SK-N-SH (cell line): ENCODE results near the gene ADCY9.

Experiments used
- ELF1 ChIP-seq: IDR thresholded peaks from 2 replicates; pipeline ENCODE4 v1.4.0; 2012
- EP300 ChIP-seq, 2 experiments: IDR thresholded peaks; 2 replicates each; pipeline versions ENCODE4 v1.4.0 to v1.6.1; 2012; ENCODE audit warnings: borderline replicate concordance in 1 of 2, low read depth in 1 of 2, low read length in 1 of 2
- EZH2phosphoT487 ChIP-seq: fragments of 200-600 bp; sonication (generic); IDR thresholded peaks from 2 replicates; pipeline ENCODE4 v1.6.1; 2017; ENCODE audit warnings: low read depth, mixed run types, mild to moderate bottlenecking, antibody characterized with exemption, moderate library complexity, borderline replicate concordance
- POLR2AphosphoS5 ChIP-seq: IDR thresholded peaks from 2 replicates; pipeline ENCODE4 v1.6.1; 2012; ENCODE audit warnings: low read depth, low read length
- RAD21 ChIP-seq: IDR thresholded peaks from 2 replicates; pipeline ENCODE4 v1.6.1; 2012; ENCODE audit warnings: mild to moderate bottlenecking, low read length
- TAF1 ChIP-seq: IDR thresholded peaks from 2 replicates; pipeline ENCODE4 v1.6.1; 2012; ENCODE audit warnings: low read depth, mild to moderate bottlenecking, low read length, moderate library complexity, borderline replicate concordance
- TF ChIP-seq, protein P1 (sequence below): IDR thresholded peaks from 2 replicates; pipeline ENCODE4 v1.4.0; 2012; ENCODE audit warnings: low read depth
- TF ChIP-seq, protein P2 (sequence below): fragments of 150-350 bp; IDR thresholded peaks from 2 replicates; pipeline ENCODE4 v1.6.1; 2017; ENCODE audit warnings: antibody characterized with exemption, low read length, low read depth, borderline replicate concordance
- TF ChIP-seq, protein P3 (sequence below): fragments of 200-600 bp; sonication (generic); IDR thresholded peaks from 2 replicates; pipeline ENCODE4 v1.6.1; 2017; ENCODE audit warnings: antibody characterized with exemption, mild to moderate bottlenecking, moderate library complexity

DNA sequence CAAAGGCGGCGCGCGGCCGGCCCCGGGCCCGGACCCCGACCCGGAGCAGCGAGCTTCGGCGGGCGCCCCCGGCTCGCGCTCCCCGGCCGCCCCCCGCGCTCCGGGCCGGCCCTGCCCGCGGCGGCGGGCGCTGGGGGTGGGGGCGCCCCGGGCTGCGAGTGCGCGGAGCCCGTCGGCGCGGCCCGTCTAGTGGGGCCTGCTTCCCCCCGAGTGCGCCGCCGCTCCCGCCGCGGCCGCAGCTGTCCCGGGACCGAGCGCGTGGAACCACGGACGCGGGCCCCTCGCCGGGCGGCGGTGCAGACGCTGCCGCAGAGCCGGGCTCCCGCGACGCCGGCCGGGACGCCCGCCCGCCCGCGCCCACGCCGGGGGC is 308 bp downstream of the ADCY9 start:
- no peak for TF ChIP-seq POLR2AphosphoS5
- TF ChIP-seq, protein P1, sequence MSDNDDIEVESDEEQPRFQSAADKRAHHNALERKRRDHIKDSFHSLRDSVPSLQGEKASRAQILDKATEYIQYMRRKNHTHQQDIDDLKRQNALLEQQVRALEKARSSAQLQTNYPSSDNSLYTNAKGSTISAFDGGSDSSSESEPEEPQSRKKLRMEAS: no peak
- no peak for TF ChIP-seq EZH2phosphoT487
- TF ChIP-seq, protein P2, sequence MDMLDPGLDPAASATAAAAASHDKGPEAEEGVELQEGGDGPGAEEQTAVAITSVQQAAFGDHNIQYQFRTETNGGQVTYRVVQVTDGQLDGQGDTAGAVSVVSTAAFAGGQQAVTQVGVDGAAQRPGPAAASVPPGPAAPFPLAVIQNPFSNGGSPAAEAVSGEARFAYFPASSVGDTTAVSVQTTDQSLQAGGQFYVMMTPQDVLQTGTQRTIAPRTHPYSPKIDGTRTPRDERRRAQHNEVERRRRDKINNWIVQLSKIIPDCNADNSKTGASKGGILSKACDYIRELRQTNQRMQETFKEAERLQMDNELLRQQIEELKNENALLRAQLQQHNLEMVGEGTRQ: no peak
- TF ChIP-seq ELF1: no peak
- TF ChIP-seq EP300 (IDR thresholded peaks at IDR 0.05; ENCODE audit: borderline replicate concordance in 1 of 2, low read depth in 1 of 2, low read length in 1 of 2): no peak
- TF ChIP-seq TAF1: no peak
- TF ChIP-seq RAD21: no peak
- TF ChIP-seq, protein P3, sequence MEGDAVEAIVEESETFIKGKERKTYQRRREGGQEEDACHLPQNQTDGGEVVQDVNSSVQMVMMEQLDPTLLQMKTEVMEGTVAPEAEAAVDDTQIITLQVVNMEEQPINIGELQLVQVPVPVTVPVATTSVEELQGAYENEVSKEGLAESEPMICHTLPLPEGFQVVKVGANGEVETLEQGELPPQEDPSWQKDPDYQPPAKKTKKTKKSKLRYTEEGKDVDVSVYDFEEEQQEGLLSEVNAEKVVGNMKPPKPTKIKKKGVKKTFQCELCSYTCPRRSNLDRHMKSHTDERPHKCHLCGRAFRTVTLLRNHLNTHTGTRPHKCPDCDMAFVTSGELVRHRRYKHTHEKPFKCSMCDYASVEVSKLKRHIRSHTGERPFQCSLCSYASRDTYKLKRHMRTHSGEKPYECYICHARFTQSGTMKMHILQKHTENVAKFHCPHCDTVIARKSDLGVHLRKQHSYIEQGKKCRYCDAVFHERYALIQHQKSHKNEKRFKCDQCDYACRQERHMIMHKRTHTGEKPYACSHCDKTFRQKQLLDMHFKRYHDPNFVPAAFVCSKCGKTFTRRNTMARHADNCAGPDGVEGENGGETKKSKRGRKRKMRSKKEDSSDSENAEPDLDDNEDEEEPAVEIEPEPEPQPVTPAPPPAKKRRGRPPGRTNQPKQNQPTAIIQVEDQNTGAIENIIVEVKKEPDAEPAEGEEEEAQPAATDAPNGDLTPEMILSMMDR: no peak
